ENCODE measurements around the gene MYO18B. TPM values are rescaled to one million over a fixed set of nuclear protein-coding genes. Genes with fewer than 3 reads are reported as not detected.
"Not testable (repeated sequence)": the region's sequence is repeated elsewhere in the genome, so short reads cannot be mapped to it uniquely, and the experiment has no call there.

MYO18B gene
- total and polyA plus RNA-seq, 2 donors, result 0.62 to 4.8 TPM

- Histone ChIP-seq H3K4me1 (ENCODE audit: insufficient read depth) (no peaks in the 10 kb centered on the region), H3K27ac (ENCODE audit: low read depth) (no peak overlapping the region), H3K36me3 (ENCODE audit: insufficient read depth) (no peaks in the 10 kb centered on the region), H3K4me3 (ENCODE audit: low read depth, low read length) (no peak overlapping the region)
- DNase-seq (ENCODE audit: extremely low spot score), result no peak
Observed at GRCh38 chr22:25969286-25969685, 227.3 kb downstream of the MYO18B start.

GRCh38 chr22:25969901-25970300 lies 227.9 kb downstream of the MYO18B start:
- H3K4me3 ChIP-seq (ENCODE audit: low read depth, low read length), result no peak overlapping the region
- no peak for DNase-seq (ENCODE audit: extremely low spot score)
- H3K27ac ChIP-seq (ENCODE audit: low read depth), result no peak overlapping the region
- H3K36me3 ChIP-seq (ENCODE audit: insufficient read depth), result no peaks in the 10 kb centered on the region
- H3K4me1 ChIP-seq (ENCODE audit: insufficient read depth), result no peaks in the 10 kb centered on the region
- WGBS, result 83% methylated on average over 2 of the region's 2 CpGs

GRCh38 chr22:25970374-25970911 lies 228.5 kb downstream of the MYO18B start:
- Histone ChIP-seq H3K4me3 (ENCODE audit: low read depth, low read length) (no peak overlapping the region), H3K27ac (ENCODE audit: low read depth) (no peak overlapping the region), H3K4me1 (ENCODE audit: insufficient read depth) (no peaks in the 10 kb centered on the region), H3K36me3 (ENCODE audit: insufficient read depth) (no peaks in the 10 kb centered on the region)
- 20% methylated on average over 6 of the region's 6 CpGs for WGBS
- DNase-seq (ENCODE audit: extremely low spot score), result peak; percentile 13

DNA sequence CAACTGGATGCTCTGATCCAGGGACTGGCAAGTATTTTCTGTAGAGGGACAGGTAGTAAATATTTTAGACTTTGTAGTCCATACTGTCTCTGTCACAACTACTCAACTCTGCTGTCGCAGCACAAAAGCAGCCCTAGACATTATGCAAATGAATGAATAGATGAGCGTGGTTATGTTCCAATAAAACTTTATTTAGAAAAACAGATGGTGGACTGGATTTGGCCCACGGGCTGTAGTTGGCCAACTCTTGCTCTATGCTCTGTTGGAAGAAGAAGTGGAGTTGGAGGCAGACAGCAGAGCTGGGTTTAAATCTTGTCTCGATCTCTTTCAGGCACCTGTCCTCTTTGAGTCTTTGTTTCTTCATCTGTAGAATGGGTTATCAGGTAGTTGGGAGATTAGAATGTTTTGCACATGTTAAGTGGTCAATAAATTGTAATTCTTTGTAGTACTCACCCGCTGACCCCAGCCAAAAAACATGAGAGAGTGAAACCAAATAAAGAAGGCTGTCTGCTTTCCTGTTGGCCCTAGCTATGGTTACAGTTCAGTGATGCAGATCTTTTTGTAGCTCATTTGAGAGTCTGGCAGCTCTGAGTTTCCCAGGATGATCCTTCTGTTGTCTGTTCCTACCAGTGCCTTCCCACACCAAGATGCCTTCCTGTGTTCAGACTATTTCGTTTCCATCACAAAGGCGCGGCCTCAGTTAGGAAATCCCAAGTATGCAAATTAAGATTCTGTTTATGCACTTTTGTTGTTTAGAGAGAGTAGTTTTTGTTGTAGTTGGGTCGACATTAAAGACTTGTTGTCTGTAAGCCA lies 229.2 kb downstream of the MYO18B start:
- 49% methylated on average over 9 of the region's 9 CpGs for WGBS
- H3K4me3 ChIP-seq (ENCODE audit: low read depth, low read length), result no peak overlapping the region
- no peak for DNase-seq (ENCODE audit: extremely low spot score)

GRCh38 chr22:25972397-25972796 lies 230.4 kb downstream of the MYO18B start:
- DNase-seq (ENCODE audit: extremely low spot score), result no peak
- Histone ChIP-seq H3K36me3 (ENCODE audit: insufficient read depth) (no peaks in the 10 kb centered on the region), H3K4me1 (ENCODE audit: insufficient read depth) (no peaks in the 10 kb centered on the region), H3K4me3 (ENCODE audit: low read depth, low read length) (no peak overlapping the region), H3K27ac (ENCODE audit: low read depth) (no peak overlapping the region)
- 71% methylated on average over 9 of the region's 9 CpGs for WGBS

More for the DNA sequence above, 229.2 kb downstream of the MYO18B start:
- no peak overlapping the region for H3K27ac ChIP-seq (ENCODE audit: low read depth)
- H3K4me1 ChIP-seq (ENCODE audit: insufficient read depth), result no peaks in the 10 kb centered on the region
- no peaks in the 10 kb centered on the region for H3K36me3 ChIP-seq (ENCODE audit: insufficient read depth)

DNA sequence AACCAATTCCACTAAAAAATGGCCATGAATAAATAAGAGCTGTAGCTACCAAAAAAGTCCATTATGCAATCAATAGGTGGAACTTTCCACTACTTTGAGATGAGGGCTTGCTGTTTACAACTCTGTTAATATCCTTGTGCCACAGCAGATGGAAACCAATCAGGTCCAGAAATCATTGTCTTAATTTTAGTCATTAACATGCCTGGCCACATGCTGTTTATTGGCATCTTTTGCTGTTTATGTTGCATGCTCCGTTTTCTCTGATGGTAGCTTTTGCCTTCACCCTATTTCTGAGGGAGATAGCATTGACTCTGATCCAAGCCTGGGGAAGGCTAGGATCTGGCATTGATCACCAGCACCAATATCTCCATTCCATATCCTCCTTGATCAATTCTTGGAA lies 234.4 kb downstream of the MYO18B start:
- 68% methylated on average over 1 of the region's 1 CpG for WGBS
- Histone ChIP-seq H3K36me3 (ENCODE audit: insufficient read depth) (no peaks in the 10 kb centered on the region), H3K27ac (ENCODE audit: low read depth) (no peak overlapping the region), H3K4me3 (ENCODE audit: low read depth, low read length) (no peak overlapping the region), H3K4me1 (ENCODE audit: insufficient read depth) (no peaks in the 10 kb centered on the region)
- no peak for DNase-seq (ENCODE audit: extremely low spot score)

- H3K36me3 ChIP-seq (ENCODE audit: insufficient read depth), result no peaks in the 10 kb centered on the region
- H3K4me3 ChIP-seq (ENCODE audit: low read depth, low read length), result no peak overlapping the region
- no peak for DNase-seq (ENCODE audit: extremely low spot score)
- WGBS, result 67% methylated on average over 3 of the region's 3 CpGs
- no peak overlapping the region for H3K27ac ChIP-seq (ENCODE audit: low read depth)
- H3K4me1 ChIP-seq (ENCODE audit: insufficient read depth), result no peaks in the 10 kb centered on the region
Observed at GRCh38 chr22:25979968-25980367, 238.0 kb downstream of the MYO18B start.

GRCh38 chr22:25984911-25985310 lies 242.9 kb downstream of the MYO18B start:
- not testable (repeated sequence) for H3K4me1 ChIP-seq (ENCODE audit: insufficient read depth); DNase-seq (ENCODE audit: extremely low spot score); H3K27ac ChIP-seq (ENCODE audit: low read depth); H3K4me3 ChIP-seq (ENCODE audit: low read depth, low read length); H3K36me3 ChIP-seq (ENCODE audit: insufficient read depth)
- 96% methylated on average over 1 of the region's 1 CpG for whole genome bisulfite sequencing

DNA sequence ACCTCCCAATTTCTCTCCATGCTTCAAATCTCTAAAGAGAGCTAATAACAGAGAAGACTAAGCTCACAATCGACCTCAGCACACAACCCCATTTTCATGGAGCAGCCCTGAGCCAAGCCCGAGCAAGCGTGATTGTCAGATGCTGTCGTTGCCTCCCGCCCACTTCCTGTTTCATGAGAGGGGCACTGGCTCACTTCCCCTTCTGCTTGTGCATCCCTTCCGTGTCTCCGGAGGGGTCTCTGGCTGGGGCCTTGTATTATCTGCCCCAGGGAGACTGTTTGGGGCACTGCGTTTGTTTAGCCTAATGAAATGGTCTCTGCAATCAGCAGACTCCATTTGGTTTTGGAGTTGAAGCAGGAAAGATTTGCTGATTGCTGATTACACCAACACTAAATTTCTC lies 246.0 kb downstream of the MYO18B start:
- Histone ChIP-seq H3K36me3 (ENCODE audit: insufficient read depth) (no peaks in the 10 kb centered on the region), H3K4me1 (ENCODE audit: insufficient read depth) (no peaks in the 10 kb centered on the region), H3K4me3 (ENCODE audit: low read depth, low read length) (no peak overlapping the region), H3K27ac (ENCODE audit: low read depth) (no peak overlapping the region)
- DNase-seq (ENCODE audit: extremely low spot score), result no peak
- 31% methylated on average over 8 of the region's 8 CpGs for WGBS

DNA sequence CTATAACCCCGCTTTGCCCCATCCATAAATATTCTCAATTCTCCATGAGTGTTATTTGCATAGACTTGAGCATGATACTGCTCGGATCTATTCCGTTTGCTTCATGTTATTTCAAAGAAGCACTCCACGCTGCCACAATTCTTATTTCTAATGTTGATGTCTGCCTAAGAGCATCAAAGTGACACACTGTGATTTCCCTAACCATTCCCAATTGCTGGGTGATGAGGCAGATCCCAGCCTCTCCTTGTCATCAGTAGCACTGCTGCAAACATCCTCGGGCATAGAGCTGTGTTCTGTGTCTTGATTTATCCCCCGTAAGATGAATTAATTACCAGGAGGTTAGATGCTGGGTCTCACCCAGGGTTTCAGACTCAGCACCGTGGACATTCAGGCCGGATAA lies 249.0 kb downstream of the MYO18B start:
- 57% methylated on average over 8 of the region's 8 CpGs for WGBS
- H3K4me3 ChIP-seq (ENCODE audit: low read depth, low read length), result no peak overlapping the region
- H3K4me1 ChIP-seq (ENCODE audit: insufficient read depth), result no peaks in the 10 kb centered on the region
- no peak overlapping the region for H3K27ac ChIP-seq (ENCODE audit: low read depth)
- no peaks in the 10 kb centered on the region for H3K36me3 ChIP-seq (ENCODE audit: insufficient read depth)
- DNase-seq (ENCODE audit: extremely low spot score), result no peak

DNA sequence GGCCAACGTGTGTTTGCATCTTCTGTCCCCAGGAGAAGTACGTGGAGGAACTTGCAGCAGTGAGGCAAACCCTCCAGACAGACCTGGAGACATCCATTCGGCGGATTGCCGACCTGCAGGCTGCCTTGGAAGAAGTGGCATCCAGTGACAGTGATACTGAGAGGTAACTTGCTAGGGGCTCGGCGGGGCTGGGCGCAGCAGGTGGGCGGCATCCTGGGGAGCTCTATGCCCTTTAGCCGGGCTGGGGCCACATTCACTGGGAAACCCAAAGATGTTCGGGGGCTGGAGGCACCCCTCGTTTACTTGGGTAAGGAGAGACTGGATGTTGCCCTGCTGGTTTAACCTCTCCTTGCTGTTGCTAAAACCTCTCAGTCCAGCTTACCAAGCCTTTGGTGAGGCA lies 250.3 kb downstream of the MYO18B start:
- Histone ChIP-seq H3K36me3 (ENCODE audit: insufficient read depth) (no peaks in the 10 kb centered on the region), H3K27ac (ENCODE audit: low read depth) (no peak overlapping the region), H3K4me1 (ENCODE audit: insufficient read depth) (no peaks in the 10 kb centered on the region), H3K4me3 (ENCODE audit: low read depth, low read length) (no peak overlapping the region)
- 82% methylated on average over 12 of the region's 12 CpGs for WGBS
- DNase-seq (ENCODE audit: extremely low spot score), result no peak

- H3K27ac ChIP-seq (ENCODE audit: low read depth), result no peak overlapping the region
- no peaks in the 10 kb centered on the region for H3K4me1 ChIP-seq (ENCODE audit: insufficient read depth)
- H3K36me3 ChIP-seq (ENCODE audit: insufficient read depth), result no peaks in the 10 kb centered on the region
- no peak for DNase-seq (ENCODE audit: extremely low spot score)
- no peak overlapping the region for H3K4me3 ChIP-seq (ENCODE audit: low read depth, low read length)
- 82% methylated on average over 7 of the region's 7 CpGs for WGBS
Observed at GRCh38 chr22:25996669-25997068, 254.7 kb downstream of the MYO18B start.

GRCh38 chr22:25997886-25998775 lies 256.1 kb downstream of the MYO18B start:
- WGBS, result 54% methylated on average over 11 of the region's 11 CpGs
- Histone ChIP-seq H3K4me3 (ENCODE audit: low read depth, low read length) (no peak overlapping the region), H3K36me3 (ENCODE audit: insufficient read depth) (no peaks in the 10 kb centered on the region), H3K4me1 (ENCODE audit: insufficient read depth) (no peaks in the 10 kb centered on the region), H3K27ac (ENCODE audit: low read depth) (no peak overlapping the region)
- DNase-seq (ENCODE audit: extremely low spot score), result no peak

- WGBS, result 82% methylated on average over 2 of the region's 2 CpGs
- no peak overlapping the region for H3K27ac ChIP-seq (ENCODE audit: low read depth)
- no peak overlapping the region for H3K4me3 ChIP-seq (ENCODE audit: low read depth, low read length)
- H3K4me1 ChIP-seq (ENCODE audit: insufficient read depth), result no peaks in the 10 kb centered on the region
- H3K36me3 ChIP-seq (ENCODE audit: insufficient read depth), result no peaks in the 10 kb centered on the region
- no peak for DNase-seq (ENCODE audit: extremely low spot score)
Observed at GRCh38 chr22:26002456-26002855, 260.5 kb downstream of the MYO18B start.

All from urinary bladder (tissue), 4 donors.